HL-60 (cell line): ENCODE results near the gene ZKSCAN2.

Experiments used
- DNase-seq, 2 experiments: peaks; one replicate each; pipeline ENCODE4 v3.0.0-alpha.2; 2010 to 2020; ENCODE audit warnings: low read depth in 1 of 2, low spot score in 1 of 2
- H3K27ac ChIP-seq: fragments of 250-450 bp; sonication (Bioruptor Pico); replicated peaks from 2 replicates; pipeline ENCODE4 v1.5.1; 2020; ENCODE audit warnings: mild to moderate bottlenecking, moderate library complexity
- H3K27me3 ChIP-seq: fragments of 250-450 bp; sonication (Bioruptor Pico); 2 replicates; pipeline ENCODE4 v1.5.1; 2021; ENCODE audit warnings: mild to moderate bottlenecking, moderate library complexity; ENCODE audit not compliant: insufficient read depth, poor library complexity, severe bottlenecking
- H3K4me3 ChIP-seq: replicated peaks from 2 replicates; pipeline ENCODE4 v1.5.1; 2011; ENCODE audit warnings: mild to moderate bottlenecking, control low read depth, low read length; ENCODE audit not compliant: insufficient read depth
- GABPA ChIP-seq: IDR thresholded peaks from 2 replicates; pipeline ENCODE4 v1.6.1; 2012; ENCODE audit warnings: low read depth
- POLR2AphosphoS5 ChIP-seq: IDR thresholded peaks from 2 replicates; pipeline ENCODE4 v1.6.1; 2012; ENCODE audit warnings: low read depth
- SPI1 ChIP-seq: IDR thresholded peaks from 2 replicates; pipeline ENCODE4 v1.6.1; 2012; ENCODE audit warnings: low read depth, mild to moderate bottlenecking, borderline replicate concordance
- TF ChIP-seq, protein P1 (sequence below): IDR thresholded peaks from one replicate; pipeline ENCODE4 v1.5.1; 2011; ENCODE audit warnings: low read length, control low read depth, inconsistent platforms; ENCODE audit not compliant: insufficient read depth
- TF ChIP-seq, protein P2 (sequence below): IDR thresholded peaks from 2 replicates; pipeline ENCODE4 v1.6.1; 2012; ENCODE audit warnings: low read depth; ENCODE audit not compliant: insufficient replicate concordance

Gene ZKSCAN2

DNA sequence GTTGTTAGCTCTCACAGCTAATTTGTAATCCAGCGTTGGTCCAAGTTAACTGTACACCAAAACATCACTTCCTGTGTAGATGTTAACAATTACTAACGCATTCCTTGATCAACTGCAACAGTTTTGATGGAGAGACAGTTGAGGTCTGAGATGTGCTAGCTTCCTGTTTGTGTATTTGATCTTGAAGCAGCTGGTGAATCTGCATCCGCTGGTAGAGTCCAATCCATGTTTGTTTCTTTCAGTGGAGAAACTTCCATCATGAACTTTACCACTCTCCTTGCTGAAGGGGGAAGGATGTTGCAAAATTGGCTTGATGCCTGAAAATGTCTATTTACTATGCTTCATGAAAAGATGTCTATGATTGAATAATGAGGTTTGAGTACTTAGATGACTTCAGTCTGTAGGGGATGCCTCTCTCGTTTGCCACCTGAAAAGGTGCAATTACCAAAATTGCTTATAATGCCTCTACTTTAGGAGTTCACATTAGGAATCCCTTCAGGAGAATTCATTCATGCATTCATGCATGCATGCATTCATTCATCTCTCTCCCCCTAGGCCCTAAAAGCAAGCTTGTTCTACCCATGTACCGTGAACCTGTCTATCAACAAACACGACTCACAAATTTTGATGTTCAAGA is 39.6 kb upstream of the ZKSCAN2 start:
- no peak overlapping the region for H3K27ac ChIP-seq
- TF ChIP-seq, protein P1, sequence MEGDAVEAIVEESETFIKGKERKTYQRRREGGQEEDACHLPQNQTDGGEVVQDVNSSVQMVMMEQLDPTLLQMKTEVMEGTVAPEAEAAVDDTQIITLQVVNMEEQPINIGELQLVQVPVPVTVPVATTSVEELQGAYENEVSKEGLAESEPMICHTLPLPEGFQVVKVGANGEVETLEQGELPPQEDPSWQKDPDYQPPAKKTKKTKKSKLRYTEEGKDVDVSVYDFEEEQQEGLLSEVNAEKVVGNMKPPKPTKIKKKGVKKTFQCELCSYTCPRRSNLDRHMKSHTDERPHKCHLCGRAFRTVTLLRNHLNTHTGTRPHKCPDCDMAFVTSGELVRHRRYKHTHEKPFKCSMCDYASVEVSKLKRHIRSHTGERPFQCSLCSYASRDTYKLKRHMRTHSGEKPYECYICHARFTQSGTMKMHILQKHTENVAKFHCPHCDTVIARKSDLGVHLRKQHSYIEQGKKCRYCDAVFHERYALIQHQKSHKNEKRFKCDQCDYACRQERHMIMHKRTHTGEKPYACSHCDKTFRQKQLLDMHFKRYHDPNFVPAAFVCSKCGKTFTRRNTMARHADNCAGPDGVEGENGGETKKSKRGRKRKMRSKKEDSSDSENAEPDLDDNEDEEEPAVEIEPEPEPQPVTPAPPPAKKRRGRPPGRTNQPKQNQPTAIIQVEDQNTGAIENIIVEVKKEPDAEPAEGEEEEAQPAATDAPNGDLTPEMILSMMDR: no peak
- TF ChIP-seq GABPA (no peak), POLR2AphosphoS5 (no peak), SPI1 (no peak)
- TF ChIP-seq, protein P2, sequence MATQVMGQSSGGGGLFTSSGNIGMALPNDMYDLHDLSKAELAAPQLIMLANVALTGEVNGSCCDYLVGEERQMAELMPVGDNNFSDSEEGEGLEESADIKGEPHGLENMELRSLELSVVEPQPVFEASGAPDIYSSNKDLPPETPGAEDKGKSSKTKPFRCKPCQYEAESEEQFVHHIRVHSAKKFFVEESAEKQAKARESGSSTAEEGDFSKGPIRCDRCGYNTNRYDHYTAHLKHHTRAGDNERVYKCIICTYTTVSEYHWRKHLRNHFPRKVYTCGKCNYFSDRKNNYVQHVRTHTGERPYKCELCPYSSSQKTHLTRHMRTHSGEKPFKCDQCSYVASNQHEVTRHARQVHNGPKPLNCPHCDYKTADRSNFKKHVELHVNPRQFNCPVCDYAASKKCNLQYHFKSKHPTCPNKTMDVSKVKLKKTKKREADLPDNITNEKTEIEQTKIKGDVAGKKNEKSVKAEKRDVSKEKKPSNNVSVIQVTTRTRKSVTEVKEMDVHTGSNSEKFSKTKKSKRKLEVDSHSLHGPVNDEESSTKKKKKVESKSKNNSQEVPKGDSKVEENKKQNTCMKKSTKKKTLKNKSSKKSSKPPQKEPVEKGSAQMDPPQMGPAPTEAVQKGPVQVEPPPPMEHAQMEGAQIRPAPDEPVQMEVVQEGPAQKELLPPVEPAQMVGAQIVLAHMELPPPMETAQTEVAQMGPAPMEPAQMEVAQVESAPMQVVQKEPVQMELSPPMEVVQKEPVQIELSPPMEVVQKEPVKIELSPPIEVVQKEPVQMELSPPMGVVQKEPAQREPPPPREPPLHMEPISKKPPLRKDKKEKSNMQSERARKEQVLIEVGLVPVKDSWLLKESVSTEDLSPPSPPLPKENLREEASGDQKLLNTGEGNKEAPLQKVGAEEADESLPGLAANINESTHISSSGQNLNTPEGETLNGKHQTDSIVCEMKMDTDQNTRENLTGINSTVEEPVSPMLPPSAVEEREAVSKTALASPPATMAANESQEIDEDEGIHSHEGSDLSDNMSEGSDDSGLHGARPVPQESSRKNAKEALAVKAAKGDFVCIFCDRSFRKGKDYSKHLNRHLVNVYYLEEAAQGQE: no peak
- H3K4me3 ChIP-seq: no peak overlapping the region
- no peaks in the 10 kb centered on the region for H3K27me3 ChIP-seq
- no peak for DNase-seq

DNA sequence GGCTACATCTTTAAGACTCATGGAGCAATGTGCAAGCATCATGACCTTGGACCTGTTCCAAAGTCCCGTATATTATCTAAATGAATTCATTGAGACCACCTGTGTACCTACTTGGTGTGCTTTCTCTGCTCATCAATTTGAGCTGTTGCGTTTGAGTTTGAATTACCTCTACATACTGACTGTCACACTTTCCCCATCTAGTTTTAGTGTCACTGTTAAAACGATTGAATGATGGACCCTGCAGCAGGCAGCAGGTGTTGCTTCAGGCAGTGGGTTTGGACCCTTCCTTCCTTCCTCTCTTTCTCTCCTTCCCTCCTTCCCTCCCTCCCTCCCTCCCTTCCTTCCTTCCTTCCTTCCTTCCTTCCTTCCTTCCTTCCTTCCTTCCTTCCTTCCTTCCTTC is 33.9 kb upstream of the ZKSCAN2 start:
- H3K27ac ChIP-seq: no peak overlapping the region

DNA sequence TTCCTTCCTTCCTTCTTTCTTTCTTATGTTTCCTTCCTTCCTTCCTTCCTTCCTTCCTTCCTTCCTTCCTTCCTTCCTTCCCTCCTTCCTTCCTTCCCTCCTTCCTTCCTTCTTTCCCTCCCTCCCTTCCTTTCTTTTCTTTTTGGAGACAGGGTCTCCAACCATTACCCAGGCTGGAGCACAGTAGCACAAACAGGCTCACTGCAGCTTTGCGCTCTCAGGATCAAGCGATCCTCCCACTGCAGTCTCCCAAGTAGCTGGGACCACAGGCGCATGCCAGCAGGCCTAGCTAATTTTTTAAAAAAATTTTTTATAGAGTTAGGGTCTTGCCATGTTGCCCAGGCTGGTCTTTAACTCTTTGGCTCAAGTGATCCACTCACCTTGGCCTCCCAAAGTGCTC is 31.8 kb upstream of the ZKSCAN2 start:
- no peak overlapping the region for H3K4me3 ChIP-seq
- TF ChIP-seq, protein P1: no peak
- TF ChIP-seq GABPA: no peak
- TF ChIP-seq, protein P2: no peak
- no peak for TF ChIP-seq SPI1
- TF ChIP-seq POLR2AphosphoS5: no peak
- H3K27ac ChIP-seq: no peak overlapping the region
- H3K27me3 ChIP-seq: no peaks in the 10 kb centered on the region
- DNase-seq: no peak

More for the DNA sequence above, 33.9 kb upstream of the ZKSCAN2 start:
- TF ChIP-seq, protein P1: no peak
- Histone ChIP-seq H3K4me3 (no peak overlapping the region), H3K27me3 (no peaks in the 10 kb centered on the region)
- DNase-seq: no peak

DNA sequence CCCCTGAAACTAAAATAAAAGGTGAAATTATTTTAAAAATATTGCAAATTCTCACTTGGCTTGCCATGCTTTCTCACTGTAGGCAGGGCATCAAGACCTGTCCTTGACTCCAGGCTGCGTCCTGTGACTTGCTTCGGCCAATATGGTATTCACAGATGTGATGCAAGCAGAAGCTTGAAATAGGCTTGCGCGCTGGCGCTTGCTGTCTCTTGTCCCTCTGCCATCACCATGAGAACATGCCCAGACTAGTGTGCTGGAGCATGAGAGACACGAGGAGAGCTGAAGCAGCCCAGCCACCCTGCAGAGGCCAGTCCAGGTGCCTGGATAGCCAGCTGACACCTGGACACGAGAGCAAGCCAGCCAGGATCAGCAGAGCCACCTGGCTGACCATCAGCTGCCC is 21.8 kb upstream of the ZKSCAN2 start:
- Histone ChIP-seq H3K27ac (no peak overlapping the region), H3K27me3 (no peaks in the 10 kb centered on the region), H3K4me3 (no peak overlapping the region)
- no peak for DNase-seq
- TF ChIP-seq SPI1: no peak
- TF ChIP-seq, protein P2: no peak
- TF ChIP-seq, protein P1: no peak
- no peak for TF ChIP-seq POLR2AphosphoS5
- TF ChIP-seq GABPA: no peak
